HCT116 (cell line): ENCODE measurements around the gene C17orf67. TPM values are rescaled to one million over a fixed set of nuclear protein-coding genes. Genes with fewer than 3 reads are reported as not detected.

Experiments used
- ATAC-seq: fragments of 200-7000 bp; cut with Tn5 transposase; 2 replicates; pipeline ENCODE4 v1.9.1; 2020; ENCODE audit warnings: mild to moderate bottlenecking, moderate library complexity
- BruUV-seq: library from RNA; stranded (reverse); fragments of 400-500 nt; replicated peaks from 2 replicates; lab custom pipeline; 2021; lab: Mats Ljungman, UMichigan
- CTCF ChIA-PET: fragments of 300-600 bp; sonication (Branson Sonifier 250); formaldehyde crosslinking; loops from one replicate; lab custom pipeline; 2021; ENCODE audit warnings: antibody characterized with exemption; lab: Charles Lee
- POLR2A ChIA-PET: fragments of 300-600, 350-600 bp; sonication (Branson Sonifier 250); formaldehyde crosslinking; loops from one replicate; lab custom pipeline; 2021; ENCODE audit warnings: antibody characterized with exemption; lab: Charles Lee
- RAD21 ChIA-PET, 2 experiments: fragments of 300-600 bp; sonication (Branson Sonifier 250); formaldehyde crosslinking; loops; one replicate each; lab custom pipeline; 2023; ENCODE audit warnings: low total read pairs in 2 of 2; ENCODE audit not compliant: uncharacterized antibody in 2 of 2, unreplicated experiment in 2 of 2, low non-redundant PET in 1 of 2; lab: Charles Lee
- DNase-seq: peaks from one replicate; pipeline ENCODE4 v3.0.0-alpha.2; 2010; ENCODE audit warnings: low read depth, low spot score
- H2AFZ ChIP-seq: fragments of 200-600 bp; shearing (Covaris generic), sonication (generic); 2 replicates; pipeline ENCODE4 v1.6.1; 2017; ENCODE audit warnings: low read depth, mixed run types, mixed read lengths, antibody characterized with exemption, low read length; ENCODE audit not compliant: poor library complexity, severe bottlenecking
- H3K27ac ChIP-seq: 2 replicates; pipeline ENCODE4 v1.5.1; 2012; ENCODE audit warnings: low read depth, low read length
- H3K27me3 ChIP-seq: fragments of 200-600 bp; sonication (generic); 2 replicates; pipeline ENCODE4 v1.6.1; 2016; ENCODE audit warnings: mixed run types, low read length, mixed read lengths; ENCODE audit not compliant: insufficient read depth
- H3K36me3 ChIP-seq, 2 experiments: fragments of 200-500 bp in 1 of 2; fragments of 200-600 bp in 1 of 2; sonication (Bioruptor generic) in 1 of 2; sonication (generic) in 1 of 2; 2 replicates each; pipeline versions ENCODE4 v1.5.1 to v1.6.1; 2014 to 2016; ENCODE audit warnings: low read length in 2 of 2, inconsistent platforms in 1 of 2, mixed read lengths in 1 of 2, mixed run types in 1 of 2; ENCODE audit not compliant: insufficient read depth in 2 of 2, control insufficient read depth in 1 of 2
- H3K4me1 ChIP-seq, 2 experiments: fragments of 200-600 bp in 1 of 2; sonication (generic) in 1 of 2; 2 replicates each; pipeline versions ENCODE4 v1.5.1 to v1.6.1; 2012 to 2017; ENCODE audit warnings: low read length in 2 of 2, inconsistent platforms in 1 of 2, mild to moderate bottlenecking in 1 of 2, mixed read lengths in 1 of 2, mixed run types in 1 of 2, moderate library complexity in 1 of 2; ENCODE audit not compliant: insufficient read depth in 2 of 2, control insufficient read depth in 1 of 2
- H3K4me2 ChIP-seq: fragments of 200-600 bp; sonication (generic); 2 replicates; pipeline ENCODE4 v1.6.1; 2017; ENCODE audit warnings: mixed run types, low read length, mixed read lengths
- H3K4me3 ChIP-seq, 2 experiments: fragments of 200-600 bp in 1 of 2; sonication (generic) in 1 of 2; replicated peaks in 1 of 2; 2 replicates each; pipeline ENCODE4 v1.5.1; 2011 to 2016; ENCODE audit warnings: low read length in 2 of 2, control low read depth in 1 of 2, low read depth in 1 of 2, mild to moderate bottlenecking in 1 of 2, mixed read lengths in 1 of 2, mixed run types in 1 of 2
- H3K79me2 ChIP-seq: fragments of 200-600 bp; sonication (generic); 2 replicates; pipeline ENCODE4 v1.6.1; 2017; ENCODE audit warnings: mild to moderate bottlenecking, mixed run types, low read length, moderate library complexity, mixed read lengths; ENCODE audit not compliant: insufficient read depth
- H3K9ac ChIP-seq: fragments of 200-600 bp; sonication (generic); 2 replicates; pipeline ENCODE4 v1.6.1; 2016; ENCODE audit warnings: low read length, mixed read lengths
- H3K9me2 ChIP-seq: fragments of 200-600 bp; sonication (generic), shearing (Covaris generic); 2 replicates; pipeline ENCODE4 v1.6.1; 2017; ENCODE audit warnings: mixed run types, mild to moderate bottlenecking, moderate library complexity; ENCODE audit not compliant: insufficient read depth
- H3K9me3 ChIP-seq, 2 experiments: fragments of 200-500 bp in 1 of 2; fragments of 200-600 bp in 1 of 2; sonication (Bioruptor generic) in 1 of 2; sonication (generic) in 1 of 2; 2 replicates each; pipeline ENCODE4 v1.6.1; 2014 to 2017; ENCODE audit warnings: low read length in 2 of 2, mixed read lengths in 2 of 2, inconsistent platforms in 1 of 2, low read depth in 1 of 2, mild to moderate bottlenecking in 1 of 2, mixed run types in 1 of 2, moderate library complexity in 1 of 2; ENCODE audit not compliant: control insufficient read depth in 1 of 2, insufficient read depth in 1 of 2
- H4K20me1 ChIP-seq: fragments of 200-600 bp; sonication (generic), shearing (Covaris generic); 2 replicates; pipeline ENCODE4 v1.6.1; 2017; ENCODE audit warnings: mixed run types, mild to moderate bottlenecking, moderate library complexity; ENCODE audit not compliant: insufficient read depth
- EZH2 ChIP-seq: fragments of 200-600 bp; sonication (generic); IDR thresholded peaks from 2 replicates; pipeline ENCODE4 v1.6.1; 2017; ENCODE audit warnings: antibody characterized with exemption, mixed run types
- EZH2phosphoT487 ChIP-seq: fragments of 200-600 bp; IDR thresholded peaks from 2 replicates; pipeline ENCODE4 v1.6.1; 2018; ENCODE audit warnings: antibody characterized with exemption, borderline replicate concordance
- RAD21 ChIP-seq: IDR thresholded peaks from 2 replicates; pipeline ENCODE4 v1.6.1; 2012; ENCODE audit warnings: low read depth, mild to moderate bottlenecking
- REST ChIP-seq: IDR thresholded peaks from 2 replicates; pipeline ENCODE4 v1.6.1; 2012; ENCODE audit warnings: low read depth
- SIN3A ChIP-seq: IDR thresholded peaks from 2 replicates; pipeline ENCODE4 v1.6.1; 2012; ENCODE audit warnings: low read depth
- ZFX ChIP-seq: fragments of 450-650 bp; IDR thresholded peaks from 2 replicates; pipeline ENCODE4 v1.6.1; 2017
- ZNF274 ChIP-seq: fragments of 200-500 bp; sonication (Bioruptor generic); IDR thresholded peaks from 2 replicates; pipeline ENCODE4 v1.6.1; 2014; ENCODE audit warnings: mild to moderate bottlenecking, low read depth, low read length, inconsistent platforms
- intact Hi-C: fragments of 100-400 bp; cut with micrococcal nuclease; formaldehyde crosslinking; loops from 2 replicates; pipeline ENCODE4 v1.10.0; 2022
- total RNA-seq: library from RNA; stranded (reverse); gene quantifications from one replicate; pipeline ENCODE4 v1.2.1, GENCODE V29; 2021; ENCODE audit not compliant: unreplicated experiment

The C17orf67 gene
- total RNA-seq, 1 experiment from 2014 or later = 0.84 TPM

GRCh38 chr17:56804454-56804853 is 29.3 kb downstream of the C17orf67 start:
- H3K4me3 ChIP-seq = no peak overlapping the region
- POLR2A ChIA-PET = interaction anchor here (0.6 kb wide), 1 partner anchor 170 kb away, joined by 4 read pairs; no protein-coding TSS in a partner anchor
- RAD21 ChIA-PET = no interaction called here

More at GRCh38 chr17:56804454-56804853, 29.3 kb downstream of the C17orf67 start:
- Histone ChIP-seq H3K9ac (no peak overlapping the region), H2AFZ (no peak overlapping the region), H3K9me3 (no peaks in the 10 kb centered on the region), H3K36me3 (no peaks in the 10 kb centered on the region), H3K79me2 (no peaks in the 10 kb centered on the region), H3K27me3 (no peaks in the 10 kb centered on the region), H3K9me2 (no peaks in the 10 kb centered on the region), H4K20me1 (no peaks in the 10 kb centered on the region), H3K4me2 (no peak overlapping the region), H3K4me1 (no peaks in the 10 kb centered on the region), H3K27ac (no peak overlapping the region)
- CTCF ChIA-PET = interaction anchor here (1.8 kb wide), 1 partner anchor 15 kb away, joined by 10 read pairs; no protein-coding TSS in a partner anchor
- ATAC-seq (no peak), DNase-seq (no peak)
- no TSS peak for BruUV-seq
- intact Hi-C loops = no loop called here
- no peak for TF ChIP-seq EZH2
- no peak for TF ChIP-seq ZFX
- no peak for TF ChIP-seq ZNF274
- no peak for TF ChIP-seq SIN3A
- TF ChIP-seq REST = no peak
- no peak for TF ChIP-seq EZH2phosphoT487
- TF ChIP-seq RAD21 = no peak
